ENCODE data around the gene C1orf105.
A peak's percentile ranks its signal among the peaks of the same experiment; 100 is the strongest.
"Not testable (repeated sequence)": the region's sequence is repeated elsewhere in the genome, so short reads cannot be mapped to it uniquely, and the experiment has no call there.

Gene C1orf105

DNA sequence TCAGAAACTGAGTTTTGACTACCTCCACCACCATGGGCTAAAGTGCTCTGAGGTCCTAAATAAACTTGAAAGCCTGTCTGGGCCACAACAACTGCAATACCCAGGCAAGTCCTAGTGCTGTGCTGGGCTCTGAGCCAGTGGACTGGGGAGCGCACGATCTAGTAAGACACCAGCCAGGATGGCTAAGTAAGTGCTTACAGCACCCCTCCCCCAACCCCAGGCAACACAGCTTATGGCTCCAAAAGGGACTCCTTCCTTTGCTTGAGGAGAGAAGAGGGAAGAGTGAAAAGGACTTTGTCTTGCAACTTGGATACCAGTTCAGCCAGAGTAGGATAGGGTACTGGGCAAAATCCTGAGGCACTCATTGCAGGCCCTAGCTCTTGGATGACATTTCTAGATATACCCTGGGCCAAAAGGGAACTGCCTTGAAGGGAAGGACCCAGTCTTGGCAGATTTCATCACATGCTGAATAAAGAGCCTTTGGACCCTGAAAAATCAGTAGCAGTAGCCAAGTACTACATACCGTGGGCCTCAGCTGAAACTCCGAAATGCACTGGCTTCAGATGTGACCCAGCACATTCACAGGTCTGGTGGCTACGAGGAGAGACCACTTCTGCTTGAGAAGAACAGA, 1.6 kb downstream of the C1orf105 start:
- H3K9me3 Mint-ChIP-seq: no peaks in the 10 kb centered on the region
- H3K36me3 Mint-ChIP-seq (ENCODE audit: low read depth): no peaks in the 10 kb centered on the region
- H3K4me1 Mint-ChIP-seq (ENCODE audit: low read depth): no peaks in the 10 kb centered on the region
- no peaks in the 10 kb centered on the region for H3K27me3 Mint-ChIP-seq
- intact Hi-C loops (cut with micrococcal nuclease): no loop called here
- no peak overlapping the region for H3K4me3 Mint-ChIP-seq
- H3K27ac Mint-ChIP-seq: no peak overlapping the region

DNA sequence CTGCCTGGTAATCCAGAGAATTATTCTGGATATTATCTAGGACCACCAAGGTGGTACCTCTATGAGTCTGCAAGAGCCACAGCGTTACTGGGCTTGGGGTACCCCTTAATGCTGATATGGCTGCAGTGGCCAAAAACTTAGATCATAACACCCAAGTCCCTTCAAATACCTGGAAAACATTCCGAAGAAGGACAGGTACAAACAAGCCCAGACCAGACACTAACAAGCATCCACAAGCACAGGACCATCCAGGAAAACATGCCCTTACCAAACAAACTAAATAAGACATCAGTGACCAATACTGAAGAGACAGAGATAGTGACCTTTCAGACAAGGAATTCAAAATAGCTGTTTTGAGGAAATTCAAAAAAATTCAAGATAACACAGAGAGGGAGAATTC, 2.9 kb downstream of the C1orf105 start:
- Mint-ChIP-seq H3K9me3 (no peaks in the 10 kb centered on the region), H3K27me3 (no peaks in the 10 kb centered on the region), H3K27ac (no peak overlapping the region), H3K4me1 (ENCODE audit: low read depth) (no peaks in the 10 kb centered on the region), H3K36me3 (ENCODE audit: low read depth) (no peaks in the 10 kb centered on the region), H3K4me3 (no peak overlapping the region)
- intact Hi-C loops (cut with micrococcal nuclease): no loop called here

DNA sequence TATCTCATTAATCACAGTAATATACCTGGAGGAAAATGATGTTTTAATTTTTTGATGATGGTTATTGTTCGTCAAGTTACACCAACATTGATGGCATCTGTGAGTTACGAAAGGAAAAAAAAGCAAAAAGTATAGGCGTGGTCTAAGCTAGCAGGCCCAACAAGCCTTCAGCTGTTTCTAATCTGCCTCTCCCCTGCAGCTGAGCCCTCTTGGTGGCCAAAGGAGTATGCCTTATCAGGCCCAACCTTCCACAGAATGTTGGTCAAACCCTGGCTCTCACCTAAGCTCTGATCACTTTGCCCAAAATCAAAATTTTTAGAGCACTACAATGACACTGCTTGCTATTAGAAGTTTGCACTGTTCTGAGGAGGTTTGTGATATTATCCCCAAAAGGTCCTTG, 4.9 kb downstream of the C1orf105 start:
- Mint-ChIP-seq H3K4me1 (ENCODE audit: low read depth) (no peaks in the 10 kb centered on the region), H3K36me3 (ENCODE audit: low read depth) (no peaks in the 10 kb centered on the region), H3K4me3 (no peak overlapping the region), H3K27me3 (no peaks in the 10 kb centered on the region), H3K9me3 (no peaks in the 10 kb centered on the region), H3K27ac (no peak overlapping the region)
- intact Hi-C loops (cut with micrococcal nuclease): loop anchor here (5.0 kb wide), 1 partner anchor 423 kb away; no protein-coding TSS in a partner anchor

DNA sequence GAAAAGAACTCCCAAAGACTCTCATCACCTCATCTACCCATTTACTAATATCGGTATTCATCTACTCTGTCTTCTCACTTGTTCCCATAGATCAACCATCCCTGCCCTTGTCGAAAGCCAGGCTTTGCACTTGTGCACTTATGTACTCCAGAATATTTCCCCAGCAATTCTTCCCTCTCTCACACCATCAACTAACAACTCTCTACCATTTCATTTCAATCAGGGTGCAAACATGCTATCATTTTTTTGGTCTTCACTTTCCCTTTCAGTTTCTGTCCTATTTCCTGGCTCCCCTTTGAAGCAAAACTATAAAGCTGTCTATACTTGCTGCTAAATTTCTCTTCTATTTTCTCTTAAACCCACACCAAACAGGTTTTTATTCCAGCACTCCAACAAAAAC, 6.7 kb downstream of the C1orf105 start:
- H3K4me1 Mint-ChIP-seq (ENCODE audit: low read depth): no peaks in the 10 kb centered on the region
- intact Hi-C loops (cut with micrococcal nuclease): loop anchor here (5.0 kb wide), 1 partner anchor 425 kb away; no protein-coding TSS in a partner anchor
- H3K27ac Mint-ChIP-seq: no peak overlapping the region
- no peaks in the 10 kb centered on the region for H3K9me3 Mint-ChIP-seq
- H3K27me3 Mint-ChIP-seq: no peaks in the 10 kb centered on the region
- H3K36me3 Mint-ChIP-seq (ENCODE audit: low read depth): no peaks in the 10 kb centered on the region
- H3K4me3 Mint-ChIP-seq: no peak overlapping the region

DNA sequence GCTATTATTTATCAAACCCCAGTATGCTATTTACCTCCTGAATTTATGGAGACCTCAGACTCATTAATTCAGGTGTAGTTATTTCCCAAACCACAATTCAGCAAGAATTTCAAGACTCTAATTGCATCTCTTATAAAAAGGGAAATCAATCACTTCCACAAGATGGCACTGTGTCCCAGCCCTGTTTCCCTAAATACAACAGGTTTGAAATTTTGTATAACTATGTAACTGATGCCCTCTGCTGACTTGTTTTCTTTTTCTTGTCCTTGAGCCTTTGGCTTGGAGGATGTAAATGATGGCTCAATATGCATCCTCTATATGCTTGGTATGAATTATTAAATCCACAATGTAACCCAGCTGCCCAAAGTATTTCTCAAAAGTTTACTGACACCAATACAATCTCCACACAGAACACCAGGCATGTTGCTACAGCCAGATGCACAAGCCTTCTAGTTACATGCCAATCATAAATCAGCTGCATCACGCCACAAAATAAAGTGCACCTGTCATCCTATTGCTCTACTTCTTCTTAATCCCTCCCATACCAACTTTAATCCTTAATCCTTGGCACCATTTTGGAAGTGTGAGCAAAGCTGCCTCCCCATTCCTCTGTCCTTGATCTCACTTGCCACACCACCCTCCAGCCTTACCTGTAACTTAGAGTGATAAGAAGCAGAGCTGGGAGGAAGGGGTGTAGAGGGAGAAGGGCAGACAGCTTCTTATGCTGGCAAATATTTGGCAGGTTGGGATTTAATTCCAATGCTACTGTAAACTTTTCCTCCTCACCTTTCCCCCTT, 9.0 kb downstream of the C1orf105 start:
- Mint-ChIP-seq H3K4me1 (ENCODE audit: low read depth) (no peaks in the 10 kb centered on the region), H3K27ac (no peak overlapping the region), H3K27me3 (no peaks in the 10 kb centered on the region), H3K36me3 (ENCODE audit: low read depth) (no peaks in the 10 kb centered on the region), H3K4me3 (no peak overlapping the region), H3K9me3 (no peaks in the 10 kb centered on the region)
- intact Hi-C loops (cut with micrococcal nuclease): loop anchor here (5.0 kb wide), 1 partner anchor 427 kb away; no protein-coding TSS in a partner anchor

DNA sequence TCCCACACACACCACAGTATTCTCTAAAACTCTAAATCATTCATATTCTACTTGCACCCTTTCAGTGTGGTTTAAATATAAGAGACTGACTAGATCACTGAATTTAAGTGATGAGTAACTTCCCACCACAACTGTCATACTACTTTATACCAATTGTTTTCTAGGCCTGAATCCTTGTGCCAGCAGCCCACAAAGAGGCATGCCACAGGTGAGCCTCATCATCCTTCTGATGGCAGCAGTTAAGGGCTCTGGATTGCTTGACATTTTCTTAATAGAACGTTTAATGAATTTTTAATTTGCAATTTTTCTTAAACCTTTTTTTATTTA, 9.6 kb downstream of the C1orf105 start:
- no peaks in the 10 kb centered on the region for H3K36me3 Mint-ChIP-seq (ENCODE audit: low read depth)
- H3K4me1 Mint-ChIP-seq (ENCODE audit: low read depth): no peaks in the 10 kb centered on the region
- no peaks in the 10 kb centered on the region for H3K27me3 Mint-ChIP-seq
- intact Hi-C loops (cut with micrococcal nuclease): no loop called here
- H3K9me3 Mint-ChIP-seq: no peaks in the 10 kb centered on the region
- H3K4me3 Mint-ChIP-seq: no peak overlapping the region
- no peak overlapping the region for H3K27ac Mint-ChIP-seq

DNA sequence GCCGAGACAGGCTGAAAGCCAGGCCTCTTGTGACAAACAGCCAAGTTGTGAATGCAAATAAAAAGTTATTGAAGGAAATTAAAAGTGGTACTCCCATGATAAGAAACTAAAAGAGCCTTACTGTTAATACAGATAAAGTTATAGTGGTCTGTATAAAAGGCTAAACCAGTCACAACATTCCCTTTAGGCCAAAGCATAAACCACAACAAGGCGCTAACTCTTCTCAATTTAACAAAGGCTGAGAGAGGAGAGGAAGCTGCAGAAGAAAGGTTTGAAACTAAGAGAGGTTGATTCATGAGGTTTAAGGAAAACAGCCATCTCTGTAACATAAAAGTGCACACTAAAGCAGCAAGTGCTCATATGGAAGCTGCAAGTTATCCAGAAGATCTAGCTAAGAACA, 10.7 kb downstream of the C1orf105 start:
- Mint-ChIP-seq H3K27ac (no peak overlapping the region), H3K36me3 (ENCODE audit: low read depth) (no peaks in the 10 kb centered on the region), H3K4me3 (no peak overlapping the region), H3K27me3 (no peaks in the 10 kb centered on the region), H3K9me3 (no peaks in the 10 kb centered on the region), H3K4me1 (ENCODE audit: low read depth) (no peaks in the 10 kb centered on the region)
- intact Hi-C loops (cut with micrococcal nuclease): no loop called here

DNA sequence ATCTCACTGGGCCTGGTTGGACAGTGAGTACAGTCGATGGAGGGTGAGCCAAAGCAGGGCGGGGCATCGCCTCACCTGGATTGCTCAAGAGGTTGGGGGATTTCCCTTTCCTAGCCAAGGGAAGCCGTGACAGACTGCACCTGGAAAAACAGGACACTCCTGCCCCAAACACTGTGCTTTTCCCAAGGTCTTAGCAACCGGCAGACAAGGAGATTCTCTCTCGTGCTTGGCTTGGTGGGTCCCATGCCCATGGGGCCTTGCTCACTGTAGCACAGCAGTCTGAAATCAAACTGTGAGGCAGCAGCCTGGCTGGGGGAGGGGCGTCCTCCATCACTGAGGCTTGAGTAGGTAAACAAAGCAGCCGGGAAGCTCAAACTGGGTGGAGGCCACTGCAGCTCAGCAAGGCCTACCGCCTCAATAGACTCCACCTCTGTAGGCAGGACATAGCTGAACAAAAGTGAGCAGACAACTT, 11.3 kb downstream of the C1orf105 start:
- no peak overlapping the region for H3K4me3 Mint-ChIP-seq
- no peaks in the 10 kb centered on the region for H3K4me1 Mint-ChIP-seq (ENCODE audit: low read depth)
- no peaks in the 10 kb centered on the region for H3K27me3 Mint-ChIP-seq
- H3K36me3 Mint-ChIP-seq (ENCODE audit: low read depth): no peaks in the 10 kb centered on the region
- H3K27ac Mint-ChIP-seq: no peak overlapping the region
- no peaks in the 10 kb centered on the region for H3K9me3 Mint-ChIP-seq
- intact Hi-C loops (cut with micrococcal nuclease): no loop called here

DNA sequence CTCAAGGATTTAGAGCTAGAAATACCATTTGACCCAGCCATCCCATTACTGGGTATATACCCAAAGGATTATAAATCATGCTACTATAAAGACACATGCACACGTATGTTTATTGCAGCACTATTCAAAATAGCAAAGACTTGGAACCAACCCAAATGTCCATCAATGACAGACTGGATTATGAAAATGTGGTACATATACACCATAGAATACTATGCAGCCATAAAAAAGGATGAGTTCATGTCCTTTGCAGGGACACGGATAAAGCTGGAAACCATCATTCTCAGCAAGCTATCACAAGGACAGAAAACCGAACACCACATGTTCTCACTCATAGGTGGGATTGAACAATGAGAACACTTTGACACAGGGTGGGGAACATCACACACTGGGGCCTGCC, 16.7 kb downstream of the C1orf105 start:
- H3K4me3 Mint-ChIP-seq; H3K9me3 Mint-ChIP-seq; intact Hi-C loops (cut with micrococcal nuclease); H3K27ac Mint-ChIP-seq; H3K27me3 Mint-ChIP-seq: not testable (repeated sequence)
- Mint-ChIP-seq H3K36me3 (ENCODE audit: low read depth) (peaks cover 12% of the 10 kb centered on the region), H3K4me1 (ENCODE audit: low read depth) (peaks cover 19% of the 10 kb centered on the region)

DNA sequence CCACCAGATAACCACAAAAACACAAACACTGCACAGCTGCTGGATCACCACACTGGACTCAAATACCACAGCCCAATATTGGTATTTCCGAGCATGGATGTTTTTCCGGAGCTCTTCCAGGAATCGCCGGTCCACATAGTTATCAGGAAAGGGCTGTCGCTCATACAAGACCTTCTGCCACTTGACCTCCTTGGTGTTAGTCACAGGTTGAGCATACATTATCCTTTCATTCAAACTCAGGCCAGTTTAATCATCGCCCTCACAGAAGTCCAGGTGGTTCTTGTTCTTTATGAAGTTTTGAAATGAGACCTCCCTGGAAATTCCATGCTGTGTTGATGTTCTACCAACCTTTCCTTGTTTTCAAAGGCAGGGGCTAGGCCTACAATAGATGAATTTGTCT, 21.9 kb downstream of the C1orf105 start:
- Mint-ChIP-seq H3K9me3 (no peaks in the 10 kb centered on the region), H3K4me3 (no peak overlapping the region), H3K27me3 (no peaks in the 10 kb centered on the region), H3K36me3 (ENCODE audit: low read depth) (peaks cover 23% of the 10 kb centered on the region), H3K27ac (no peak overlapping the region), H3K4me1 (ENCODE audit: low read depth) (peaks cover 33% of the 10 kb centered on the region)
- intact Hi-C loops (cut with micrococcal nuclease): loop anchor here (5.0 kb wide), 1 partner anchor 1425 kb away; the partner anchor contains the start of genes GAS5 and ZBTB37

DNA sequence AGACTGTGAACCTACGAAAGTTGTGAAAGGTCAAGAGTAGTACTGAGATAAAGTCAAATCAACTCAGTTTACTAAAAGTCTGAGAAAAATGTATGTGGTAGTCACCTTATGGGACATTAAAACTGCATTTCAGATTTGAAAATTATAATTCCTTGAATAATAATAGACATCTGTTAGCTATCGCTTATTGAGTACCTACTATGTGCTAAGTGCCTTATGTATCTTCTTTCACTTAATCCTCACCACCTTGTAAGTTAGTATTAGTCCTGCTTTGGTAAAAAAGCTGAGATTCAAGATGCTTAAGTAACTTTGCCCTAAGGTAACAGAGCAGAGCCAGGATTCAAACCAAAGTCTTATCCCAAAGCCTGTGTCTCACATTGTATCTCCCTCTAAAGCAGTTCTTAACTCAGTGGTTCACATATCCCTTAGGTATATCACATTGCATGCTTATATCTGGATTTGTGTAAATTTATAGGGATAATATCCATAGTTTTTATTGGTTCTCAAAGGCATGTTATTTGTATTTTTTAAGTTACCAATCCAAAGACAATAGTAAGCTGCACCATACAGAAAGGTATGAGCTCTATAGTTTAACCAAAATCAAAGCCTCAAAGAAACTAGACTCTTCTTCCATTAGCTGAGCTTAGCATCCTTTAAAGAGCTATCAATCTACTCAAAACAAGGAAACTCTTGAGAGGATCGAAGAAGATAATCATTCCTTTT, 22.5 kb downstream of the C1orf105 start:
- intact Hi-C loops (cut with micrococcal nuclease): loop anchor here (5.0 kb wide), 1 partner anchor 1424 kb away; the partner anchor contains the start of genes GAS5 and ZBTB37
- Mint-ChIP-seq H3K4me1 (ENCODE audit: low read depth) (peaks cover 39% of the 10 kb centered on the region), H3K27ac (peak overlapping the region; percentile 95), H3K27me3 (no peaks in the 10 kb centered on the region), H3K36me3 (ENCODE audit: low read depth) (peaks cover 23% of the 10 kb centered on the region), H3K4me3 (peak overlapping the region; percentile 87), H3K9me3 (no peaks in the 10 kb centered on the region)

DNA sequence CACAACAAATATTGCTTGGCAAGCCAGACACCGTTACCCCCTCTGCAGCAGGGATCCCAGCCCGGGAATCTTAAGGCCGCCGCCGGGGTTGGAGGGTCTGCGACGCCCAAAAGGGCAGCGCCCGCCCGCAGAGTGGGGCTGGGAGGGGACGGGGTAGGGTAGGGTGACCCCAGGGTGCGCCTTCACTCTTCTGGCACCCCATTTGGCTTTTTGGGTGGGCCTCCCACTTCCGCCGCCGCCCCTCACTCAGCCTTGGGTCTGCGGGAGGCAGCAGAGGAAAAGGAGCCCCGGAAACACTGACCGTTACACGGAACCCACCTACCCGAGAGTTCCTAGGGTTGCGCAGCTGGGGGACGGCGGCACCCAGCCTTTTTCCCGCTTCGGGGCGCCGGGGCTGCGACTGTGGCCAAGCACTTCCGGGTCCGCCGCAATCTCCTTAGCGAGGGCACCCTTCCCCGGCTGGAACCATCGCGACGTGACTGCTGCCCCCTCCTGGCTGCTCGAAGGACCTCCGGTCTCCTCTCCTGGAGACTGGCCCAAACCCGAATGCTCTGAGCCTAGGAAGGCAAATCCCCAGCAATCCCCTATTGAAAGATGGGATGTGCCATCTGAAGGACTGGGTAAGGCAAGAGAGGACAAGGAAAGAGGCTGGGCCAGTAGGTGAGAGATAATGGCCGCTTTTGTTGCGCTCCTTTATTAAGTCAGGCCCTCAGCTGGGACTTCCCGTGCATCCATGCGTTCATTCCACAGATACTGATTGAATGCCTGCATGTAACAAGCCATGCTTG, 23.4 kb downstream of the C1orf105 start, which contains the start of gene PIGC:
PIGC (minus strand) TSS at position 404 of the 788 bp plus-strand sequence. CDS start 1,447 bp downstream, outside the sequence.
- no peaks in the 10 kb centered on the region for H3K27me3 Mint-ChIP-seq
- peaks cover 23% of the 10 kb centered on the region for H3K36me3 Mint-ChIP-seq (ENCODE audit: low read depth)
- intact Hi-C loops (cut with micrococcal nuclease): loop anchor here (2.0 to 5.0 kb wide), 2 partner anchors 441 to 1423 kb away; partner anchors contain the start of genes GAS5 and ZBTB37
- H3K9me3 Mint-ChIP-seq: no peaks in the 10 kb centered on the region
- peaks cover 40% of the 10 kb centered on the region for H3K4me1 Mint-ChIP-seq (ENCODE audit: low read depth)
- peak within 1 kb of the TSS; percentile 95 for H3K27ac Mint-ChIP-seq
- H3K4me3 Mint-ChIP-seq: peak within 1 kb of the TSS; percentile 87

DNA sequence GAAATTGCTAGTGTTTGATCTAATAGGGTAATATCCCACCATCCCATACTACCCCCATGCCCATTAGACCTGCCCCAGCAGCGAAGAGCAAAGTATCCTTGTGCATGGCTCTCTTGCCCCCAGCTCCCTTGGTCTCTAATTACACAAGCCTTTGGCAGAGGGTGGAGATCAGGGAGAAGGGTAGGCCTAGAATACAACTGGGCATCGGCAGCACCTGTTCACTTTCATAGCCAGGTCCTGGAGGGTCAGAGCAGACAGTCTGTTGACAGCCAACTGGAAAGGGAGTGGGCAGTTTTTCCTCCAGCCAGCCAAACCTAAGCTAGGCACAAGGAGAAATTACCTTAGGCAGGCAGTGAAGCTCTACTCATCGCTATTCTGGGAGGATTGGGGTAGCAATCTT, 26.1 kb downstream of the C1orf105 start:
- intact Hi-C loops (cut with micrococcal nuclease): no loop called here
- Mint-ChIP-seq H3K27ac (no peak overlapping the region), H3K4me1 (ENCODE audit: low read depth) (peaks cover 45% of the 10 kb centered on the region), H3K27me3 (no peaks in the 10 kb centered on the region), H3K36me3 (ENCODE audit: low read depth) (peaks cover 18% of the 10 kb centered on the region), H3K4me3 (no peak overlapping the region), H3K9me3 (no peaks in the 10 kb centered on the region)
